ENCODE data around the gene IFI16.

IFI16 gene

GRCh38 chr1:159058751-159059150 is 49.0 kb downstream of the IFI16 start:
- Histone ChIP-seq H3F3A (ENCODE audit: low read depth) (peaks cover 9% of the 10 kb centered on the region; the same call in 1 of the 2 replicates), H3K79me2 (ENCODE audit: insufficient read depth, low read length) (no peaks in the 10 kb centered on the region), H2AFZ (ENCODE audit: low read length) (no peak overlapping the region), H3K4me1 (ENCODE audit: insufficient read depth, low read length, poor library complexity, severe bottlenecking) (peaks cover 22% of the 10 kb centered on the region), H3K9ac (ENCODE audit: low read depth, low read length, poor library complexity, severe bottlenecking) (no peak overlapping the region), H3K4me3 (ENCODE audit: low read length, poor library complexity, severe bottlenecking) (no peak overlapping the region), H3K4me2 (ENCODE audit: low read depth, low read length, poor library complexity, severe bottlenecking) (no peak overlapping the region), H3K9me2 (replicated peaks; ENCODE audit: low read depth, low read length) (no peaks in the 10 kb centered on the region), H3K36me3 (ENCODE audit: insufficient read depth, low read length) (peaks cover 35% of the 10 kb centered on the region), H4K20me1 (ENCODE audit: insufficient read depth, low read length, poor library complexity, severe bottlenecking) (peaks cover 5% of the 10 kb centered on the region), H3K27me3 (ENCODE audit: insufficient read depth, low read length, poor library complexity, severe bottlenecking) (no peaks in the 10 kb centered on the region), H3K9me3 (ENCODE audit: insufficient read depth, low read depth, low read length) (no peaks in the 10 kb centered on the region)
- TF ChIP-seq, protein P1, sequence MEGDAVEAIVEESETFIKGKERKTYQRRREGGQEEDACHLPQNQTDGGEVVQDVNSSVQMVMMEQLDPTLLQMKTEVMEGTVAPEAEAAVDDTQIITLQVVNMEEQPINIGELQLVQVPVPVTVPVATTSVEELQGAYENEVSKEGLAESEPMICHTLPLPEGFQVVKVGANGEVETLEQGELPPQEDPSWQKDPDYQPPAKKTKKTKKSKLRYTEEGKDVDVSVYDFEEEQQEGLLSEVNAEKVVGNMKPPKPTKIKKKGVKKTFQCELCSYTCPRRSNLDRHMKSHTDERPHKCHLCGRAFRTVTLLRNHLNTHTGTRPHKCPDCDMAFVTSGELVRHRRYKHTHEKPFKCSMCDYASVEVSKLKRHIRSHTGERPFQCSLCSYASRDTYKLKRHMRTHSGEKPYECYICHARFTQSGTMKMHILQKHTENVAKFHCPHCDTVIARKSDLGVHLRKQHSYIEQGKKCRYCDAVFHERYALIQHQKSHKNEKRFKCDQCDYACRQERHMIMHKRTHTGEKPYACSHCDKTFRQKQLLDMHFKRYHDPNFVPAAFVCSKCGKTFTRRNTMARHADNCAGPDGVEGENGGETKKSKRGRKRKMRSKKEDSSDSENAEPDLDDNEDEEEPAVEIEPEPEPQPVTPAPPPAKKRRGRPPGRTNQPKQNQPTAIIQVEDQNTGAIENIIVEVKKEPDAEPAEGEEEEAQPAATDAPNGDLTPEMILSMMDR (conservative IDR thresholded peaks at IDR 0.05; ENCODE audit: low read length), result no peak
- TF ChIP-seq EZH2phosphoT487 (IDR thresholded peaks at IDR 0.05; ENCODE audit: borderline replicate concordance), result no peak

DNA sequence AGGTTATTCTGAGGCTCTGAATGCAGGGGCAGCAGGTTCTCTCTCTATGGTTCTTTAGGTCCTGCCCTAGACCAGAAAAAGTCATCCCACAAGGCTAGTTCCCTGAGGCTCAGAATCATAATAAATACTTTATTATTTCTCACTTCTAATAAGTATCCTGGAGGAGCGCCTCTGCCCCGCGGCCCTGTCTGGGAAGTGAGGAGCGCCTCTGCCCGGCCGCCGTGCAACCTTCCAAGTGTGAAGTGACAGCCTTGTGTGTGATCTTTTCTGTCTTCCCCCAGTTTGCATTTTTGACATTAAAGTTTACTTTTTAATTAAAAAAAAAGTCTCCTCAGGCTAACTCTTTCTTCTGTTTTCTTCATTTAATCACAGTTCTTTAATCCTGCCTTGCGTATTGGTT is 55.4 kb downstream of the IFI16 start:
- no peak overlapping the region for H3K4me3 ChIP-seq (ENCODE audit: low read length, poor library complexity, severe bottlenecking)
- H3K9ac ChIP-seq (ENCODE audit: low read depth, low read length, poor library complexity, severe bottlenecking), result no peak overlapping the region
- no peaks in the 10 kb centered on the region for H3F3A ChIP-seq (ENCODE audit: low read depth)
- H3K4me2 ChIP-seq (ENCODE audit: low read depth, low read length, poor library complexity, severe bottlenecking), result no peak overlapping the region
- TF ChIP-seq, protein P1 (conservative IDR thresholded peaks at IDR 0.05; ENCODE audit: low read length), result no peak
- TF ChIP-seq EZH2phosphoT487 (IDR thresholded peaks at IDR 0.05; ENCODE audit: borderline replicate concordance), result no peak
- no peaks in the 10 kb centered on the region for H3K9me3 ChIP-seq (ENCODE audit: insufficient read depth, low read depth, low read length)
- H3K27me3 ChIP-seq (ENCODE audit: insufficient read depth, low read length, poor library complexity, severe bottlenecking), result no peaks in the 10 kb centered on the region
- no peaks in the 10 kb centered on the region for H4K20me1 ChIP-seq (ENCODE audit: insufficient read depth, low read length, poor library complexity, severe bottlenecking)
- no peaks in the 10 kb centered on the region for H3K9me2 ChIP-seq (replicated peaks; ENCODE audit: low read depth, low read length)
- peaks cover 10% of the 10 kb centered on the region for H3K4me1 ChIP-seq (ENCODE audit: insufficient read depth, low read length, poor library complexity, severe bottlenecking)
- no peaks in the 10 kb centered on the region for H3K79me2 ChIP-seq (ENCODE audit: insufficient read depth, low read length)
- no peaks in the 10 kb centered on the region for H3K36me3 ChIP-seq (ENCODE audit: insufficient read depth, low read length)
- H2AFZ ChIP-seq (ENCODE audit: low read length), result no peak overlapping the region

GRCh38 chr1:159066108-159066507 is 56.4 kb downstream of the IFI16 start:
- H3K9me2 ChIP-seq (replicated peaks; ENCODE audit: low read depth, low read length), result no peaks in the 10 kb centered on the region
- no peaks in the 10 kb centered on the region for H4K20me1 ChIP-seq (ENCODE audit: insufficient read depth, low read length, poor library complexity, severe bottlenecking)
- H3K9ac ChIP-seq (ENCODE audit: low read depth, low read length, poor library complexity, severe bottlenecking), result no peak overlapping the region
- no peaks in the 10 kb centered on the region for H3K79me2 ChIP-seq (ENCODE audit: insufficient read depth, low read length)
- no peak overlapping the region for H3K4me3 ChIP-seq (ENCODE audit: low read length, poor library complexity, severe bottlenecking)
- H3K27me3 ChIP-seq (ENCODE audit: insufficient read depth, low read length, poor library complexity, severe bottlenecking), result no peaks in the 10 kb centered on the region
- peaks cover 10% of the 10 kb centered on the region for H3K4me1 ChIP-seq (ENCODE audit: insufficient read depth, low read length, poor library complexity, severe bottlenecking)
- no peaks in the 10 kb centered on the region for H3F3A ChIP-seq (ENCODE audit: low read depth)
- H2AFZ ChIP-seq (ENCODE audit: low read length), result no peak overlapping the region
- H3K36me3 ChIP-seq (ENCODE audit: insufficient read depth, low read length), result no peaks in the 10 kb centered on the region
- H3K9me3 ChIP-seq (ENCODE audit: insufficient read depth, low read depth, low read length), result no peaks in the 10 kb centered on the region
- no peak for TF ChIP-seq EZH2phosphoT487 (IDR thresholded peaks at IDR 0.05; ENCODE audit: borderline replicate concordance)
- TF ChIP-seq, protein P1 (conservative IDR thresholded peaks at IDR 0.05; ENCODE audit: low read length), result no peak
- H3K4me2 ChIP-seq (ENCODE audit: low read depth, low read length, poor library complexity, severe bottlenecking), result no peak overlapping the region

Data from Loucy (cell line).